HG02970 (cell line): ENCODE results near the gene PANX2.

Experiments used
- ATAC-seq: cut with Tn5 transposase; IDR thresholded peaks from one replicate; pipeline ENCODE4 v1.9.1; 2021; ENCODE audit warnings: mild to moderate bottlenecking, moderate library complexity, moderate number of reproducible peaks; ENCODE audit not compliant: unreplicated experiment, low FRiP score

Gene PANX2

DNA sequence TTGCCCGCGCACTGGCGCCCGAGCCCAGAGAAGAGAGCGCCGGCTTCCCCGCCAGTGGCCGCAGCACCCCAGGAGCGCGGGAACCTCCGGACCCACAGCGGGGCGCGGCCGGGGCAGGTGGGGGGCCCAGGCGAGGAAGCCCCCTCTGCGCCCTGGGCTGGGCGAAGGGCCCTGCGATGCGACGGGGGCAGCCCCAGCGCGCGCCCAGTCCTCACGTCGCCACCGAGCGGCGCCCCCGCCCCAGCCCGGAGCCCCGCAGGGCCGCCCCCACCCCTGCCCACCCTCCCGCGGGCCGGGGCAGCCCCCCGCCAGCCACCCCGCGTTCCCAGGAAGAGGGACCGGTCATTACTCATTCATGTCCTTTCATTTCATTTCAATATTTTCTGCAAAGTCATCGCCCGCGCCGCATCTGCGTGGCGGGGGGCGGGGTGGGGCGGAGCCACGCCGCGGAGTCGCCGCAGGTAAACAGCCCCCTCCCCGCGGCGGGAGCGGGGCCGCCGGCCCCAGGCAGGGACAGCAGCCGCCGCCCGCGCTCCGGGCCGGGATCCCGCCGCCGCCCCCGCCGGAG is 673 bp upstream of the PANX2 start:
- no peak for ATAC-seq

DNA sequence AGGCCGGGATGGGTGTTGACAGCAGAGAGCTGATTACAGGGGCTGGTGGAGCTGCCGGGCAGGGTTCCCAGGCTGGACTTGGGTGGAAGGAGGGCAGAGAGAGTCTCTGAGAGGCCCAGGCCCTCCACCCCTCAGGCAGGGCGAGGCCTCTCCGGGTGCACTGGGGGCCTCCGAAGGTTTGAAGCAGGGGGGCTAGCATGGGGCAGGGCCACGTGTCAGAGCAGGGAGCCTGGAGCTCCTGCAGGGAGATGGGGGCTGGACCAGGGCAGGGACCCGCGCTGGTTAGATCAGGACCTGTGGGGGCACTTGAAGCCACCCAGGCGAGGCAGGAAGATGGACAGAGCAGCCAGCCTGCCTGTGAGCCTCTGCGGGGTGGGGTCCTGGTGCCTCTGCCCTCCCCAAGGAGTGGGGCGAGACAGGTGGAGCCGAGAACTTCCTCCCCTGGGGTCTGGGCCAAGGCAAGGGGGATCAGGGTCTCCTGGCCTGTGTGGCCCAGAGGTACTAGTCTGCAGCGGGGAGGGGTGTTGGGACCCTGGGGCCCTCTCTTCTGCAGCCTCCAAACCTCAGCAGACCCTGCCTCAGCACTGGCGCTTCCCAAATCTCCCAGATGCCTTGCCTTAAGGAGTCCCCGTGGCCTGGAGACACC is 911 bp downstream of the PANX2 start:
- no peak for ATAC-seq

DNA sequence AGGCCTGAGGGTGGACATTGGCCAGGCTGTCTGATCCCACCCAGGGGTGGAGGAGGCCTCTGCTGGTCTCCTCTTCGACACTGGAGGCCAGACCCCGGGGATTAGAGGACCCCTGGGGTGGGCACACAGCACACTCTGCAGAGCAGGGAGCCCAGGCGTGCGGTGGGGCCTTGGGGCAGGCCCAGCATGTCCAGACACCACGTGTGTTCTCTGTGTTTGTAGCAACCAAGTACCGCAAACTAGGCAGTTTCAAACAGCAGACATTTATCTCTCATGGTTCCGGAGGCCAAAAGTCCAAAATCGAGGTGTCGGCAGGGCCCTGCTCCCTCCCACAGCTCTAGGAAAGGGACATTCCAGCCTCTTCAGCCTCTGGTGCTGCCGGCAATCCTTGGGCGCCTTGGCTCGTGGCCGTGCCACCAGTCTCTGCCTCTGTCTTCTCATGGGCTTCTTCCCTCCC is 1.5 kb downstream of the PANX2 start:
- no peak for ATAC-seq

DNA sequence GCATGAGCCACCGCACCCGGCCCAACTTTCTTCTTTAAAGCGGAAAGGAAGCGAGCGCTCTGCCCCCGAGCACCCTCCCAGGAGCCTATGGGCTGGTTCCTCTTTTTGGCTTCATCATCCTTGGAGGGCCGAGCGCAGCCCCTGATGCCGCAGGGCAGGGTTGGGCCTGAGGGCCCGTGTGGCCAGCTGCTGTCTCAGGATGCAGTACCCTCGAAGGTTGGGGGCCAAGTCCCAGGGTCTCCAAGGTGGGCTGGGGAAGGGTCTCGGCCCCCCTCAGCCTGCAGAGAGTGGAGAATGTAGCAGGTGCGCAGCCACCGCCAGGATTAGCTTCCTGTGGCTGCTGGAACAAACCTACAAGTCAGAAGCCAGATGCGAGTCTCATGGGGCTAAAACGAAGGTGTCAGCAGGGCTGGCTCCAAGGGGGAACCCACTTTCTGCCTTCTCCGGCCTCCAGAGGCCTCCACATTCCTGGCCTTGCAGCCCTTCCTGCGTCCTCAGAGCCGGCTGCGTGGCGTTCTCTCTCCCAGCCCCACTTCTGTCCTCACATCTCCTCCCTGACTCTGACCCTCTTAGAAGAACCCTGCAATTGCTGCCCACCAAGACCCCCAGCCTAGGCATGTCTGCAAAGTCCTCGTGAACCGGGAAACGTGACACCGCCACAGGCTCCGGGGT is 2.9 kb downstream of the PANX2 start:
- no peak for ATAC-seq

DNA sequence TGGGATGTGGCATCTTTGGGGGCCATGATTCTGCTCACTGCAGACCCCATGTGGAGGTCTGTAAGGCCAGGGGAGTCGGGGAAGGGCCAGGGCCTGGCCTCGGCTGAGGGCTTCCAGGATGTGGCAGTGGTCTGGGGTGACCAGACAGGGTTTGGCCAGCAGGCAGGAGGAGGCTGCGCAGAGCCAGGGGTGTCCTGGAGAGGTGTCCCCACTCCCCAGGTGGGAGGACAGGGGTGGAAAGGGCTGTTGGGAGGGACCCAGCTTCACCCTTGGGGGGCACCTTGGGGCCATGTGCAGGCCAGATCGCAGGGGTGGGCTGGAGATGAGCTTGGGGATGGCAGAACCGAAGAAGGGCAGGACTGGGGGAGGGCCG is 3.4 kb downstream of the PANX2 start:
- no peak for ATAC-seq

DNA sequence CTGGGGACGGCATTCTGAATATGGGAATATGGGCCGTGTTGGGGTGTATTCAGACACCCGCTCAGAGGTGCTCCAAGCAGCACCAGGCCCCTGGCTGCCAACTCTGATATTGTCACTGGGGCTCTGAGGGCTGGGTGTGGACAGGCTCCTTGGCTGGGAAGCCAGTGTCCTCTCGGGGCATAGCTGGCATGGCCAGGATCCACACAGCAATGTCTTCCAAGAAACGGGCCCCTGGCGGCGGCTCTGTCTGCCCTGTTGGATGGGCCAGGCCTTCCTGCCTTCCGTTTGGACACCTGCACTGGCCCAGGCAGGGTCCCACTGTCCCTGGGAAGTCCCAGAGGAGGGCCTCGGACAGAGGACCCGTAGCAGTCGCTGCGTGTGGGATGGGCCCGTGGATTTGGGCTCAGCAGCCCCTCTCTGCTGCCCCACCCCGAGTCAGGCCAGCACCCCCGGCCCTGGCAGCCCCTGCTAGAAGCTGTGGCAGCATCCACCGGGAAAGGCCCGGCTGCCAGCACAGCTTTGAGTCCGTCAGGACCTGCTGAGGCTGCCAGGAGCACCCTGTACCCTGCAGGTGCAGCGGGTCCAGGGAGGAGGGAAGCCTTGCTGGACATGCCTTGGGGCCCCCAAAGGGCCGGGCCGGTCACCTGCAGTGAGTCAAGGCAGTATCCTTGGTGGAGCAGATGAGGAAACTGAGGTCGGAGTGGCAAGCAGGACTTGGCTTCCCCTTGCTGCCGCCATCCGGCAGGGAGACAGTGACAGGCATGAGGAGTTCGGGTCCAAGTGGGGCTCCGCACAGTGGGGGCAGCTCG is 4.1 kb downstream of the PANX2 start:
- ATAC-seq = no peak

DNA sequence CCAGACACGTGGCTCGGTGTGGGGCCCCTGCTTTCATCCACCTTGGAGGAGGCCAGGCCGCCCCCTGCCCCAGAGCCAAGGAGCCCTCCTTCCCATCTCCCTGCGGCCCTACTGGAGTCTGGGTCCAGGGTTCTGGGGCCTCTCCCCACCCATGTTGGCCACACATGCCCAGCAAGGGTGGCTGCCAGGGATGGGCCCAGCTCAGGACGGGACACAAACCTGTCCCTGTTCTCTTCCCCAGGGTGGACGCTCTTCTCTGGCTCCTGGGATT is 4.6 kb downstream of the PANX2 start:
- ATAC-seq = no peak

DNA sequence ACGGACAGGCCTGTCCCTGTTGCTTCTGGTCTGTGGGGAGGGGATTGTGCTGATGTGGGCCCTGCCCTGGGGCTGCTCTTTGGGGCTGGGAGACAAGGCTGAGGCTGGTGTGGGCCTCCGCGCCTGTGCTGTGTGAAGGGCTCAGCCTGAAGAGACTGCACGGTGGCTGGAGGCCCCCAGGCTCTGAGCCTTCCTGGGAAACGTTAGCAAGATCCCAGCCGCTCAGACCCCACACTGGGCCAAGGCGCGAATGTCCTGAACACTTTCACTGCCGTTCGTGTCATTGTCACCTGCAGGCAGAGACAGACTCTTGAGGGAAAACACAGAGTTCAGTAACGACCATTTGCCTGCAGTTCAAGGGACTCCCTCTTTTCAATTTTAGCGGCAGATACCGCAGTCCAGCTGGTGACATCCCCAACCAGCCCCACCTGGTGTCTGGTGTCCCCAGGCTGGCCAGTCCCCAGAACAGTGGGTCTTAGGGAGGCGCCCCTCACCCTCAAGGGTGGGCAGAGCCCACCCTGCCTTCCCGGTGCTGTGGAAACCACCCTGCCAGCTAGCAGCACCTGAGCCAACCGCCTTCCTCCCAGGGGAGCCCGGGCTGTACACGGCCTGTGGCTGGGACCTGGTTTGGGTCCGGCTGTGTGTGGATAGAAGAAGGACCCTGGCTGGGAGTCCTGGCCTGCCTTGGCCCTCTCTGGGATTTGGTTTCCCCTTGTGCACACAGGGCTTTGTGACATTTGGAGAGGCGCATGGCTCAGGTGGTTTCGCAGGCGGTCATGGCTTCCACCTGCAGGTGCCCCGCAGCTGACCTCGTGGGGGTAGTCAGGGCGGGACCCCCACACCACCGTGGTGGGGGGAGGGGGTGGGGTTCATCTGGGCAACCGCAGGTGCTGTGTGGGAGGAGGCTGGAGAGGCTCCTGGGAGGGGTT is 5.7 kb downstream of the PANX2 start:
- ATAC-seq = no peak

DNA sequence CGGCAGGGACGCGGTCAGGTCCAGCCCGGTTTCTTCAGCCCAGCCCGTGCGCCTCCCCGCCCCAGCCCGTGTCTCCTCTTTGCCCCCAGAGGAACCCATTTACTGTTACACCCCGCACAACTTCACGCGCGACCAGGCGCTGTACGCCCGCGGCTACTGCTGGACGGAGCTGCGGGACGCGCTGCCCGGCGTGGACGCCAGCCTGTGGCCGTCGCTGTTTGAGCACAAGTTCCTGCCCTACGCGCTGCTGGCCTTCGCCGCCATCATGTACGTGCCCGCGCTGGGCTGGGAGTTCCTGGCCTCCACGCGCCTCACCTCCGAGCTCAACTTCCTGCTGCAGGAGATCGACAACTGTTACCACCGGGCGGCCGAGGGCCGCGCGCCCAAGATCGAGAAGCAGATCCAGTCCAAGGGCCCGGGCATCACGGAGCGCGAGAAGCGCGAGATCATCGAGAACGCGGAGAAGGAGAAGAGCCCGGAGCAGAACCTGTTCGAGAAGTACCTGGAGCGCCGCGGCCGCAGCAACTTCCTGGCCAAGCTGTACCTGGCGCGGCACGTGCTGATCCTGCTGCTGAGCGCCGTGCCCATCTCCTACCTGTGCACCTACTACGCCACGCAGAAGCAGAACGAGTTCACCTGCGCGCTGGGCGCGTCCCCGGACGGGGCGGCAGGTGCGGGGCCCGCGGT is 6.5 kb downstream of the PANX2 start:
- ATAC-seq = no peak

DNA sequence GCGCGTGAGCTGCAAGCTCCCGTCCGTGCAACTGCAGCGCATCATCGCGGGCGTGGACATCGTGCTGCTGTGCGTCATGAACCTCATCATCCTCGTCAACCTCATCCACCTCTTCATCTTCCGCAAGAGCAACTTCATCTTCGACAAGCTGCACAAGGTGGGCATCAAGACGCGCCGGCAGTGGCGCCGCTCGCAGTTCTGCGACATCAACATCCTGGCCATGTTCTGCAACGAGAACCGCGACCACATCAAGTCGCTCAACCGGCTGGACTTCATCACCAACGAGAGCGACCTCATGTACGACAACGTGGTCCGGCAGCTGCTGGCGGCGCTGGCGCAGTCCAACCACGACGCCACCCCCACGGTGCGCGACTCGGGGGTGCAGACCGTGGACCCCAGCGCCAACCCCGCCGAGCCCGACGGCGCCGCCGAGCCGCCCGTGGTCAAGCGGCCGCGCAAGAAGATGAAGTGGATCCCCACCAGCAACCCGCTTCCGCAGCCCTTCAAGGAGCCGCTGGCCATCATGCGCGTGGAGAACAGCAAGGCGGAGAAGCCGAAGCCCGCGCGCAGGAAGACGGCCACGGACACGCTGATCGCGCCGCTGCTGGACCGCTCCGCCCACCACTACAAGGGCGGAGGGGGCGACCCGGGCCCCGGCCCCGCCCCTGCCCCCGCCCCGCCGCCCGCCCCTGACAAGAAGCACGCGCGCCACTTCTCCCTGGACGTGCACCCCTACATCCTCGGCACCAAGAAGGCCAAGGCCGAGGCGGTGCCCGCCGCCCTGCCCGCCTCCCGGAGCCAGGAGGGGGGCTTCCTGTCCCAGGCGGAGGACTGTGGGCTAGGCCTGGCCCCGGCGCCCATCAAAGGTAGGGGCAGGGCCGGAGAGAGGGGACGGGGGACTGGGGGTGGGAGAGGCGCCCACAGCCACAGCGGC is 7.3 kb downstream of the PANX2 start:
- ATAC-seq = no peak

DNA sequence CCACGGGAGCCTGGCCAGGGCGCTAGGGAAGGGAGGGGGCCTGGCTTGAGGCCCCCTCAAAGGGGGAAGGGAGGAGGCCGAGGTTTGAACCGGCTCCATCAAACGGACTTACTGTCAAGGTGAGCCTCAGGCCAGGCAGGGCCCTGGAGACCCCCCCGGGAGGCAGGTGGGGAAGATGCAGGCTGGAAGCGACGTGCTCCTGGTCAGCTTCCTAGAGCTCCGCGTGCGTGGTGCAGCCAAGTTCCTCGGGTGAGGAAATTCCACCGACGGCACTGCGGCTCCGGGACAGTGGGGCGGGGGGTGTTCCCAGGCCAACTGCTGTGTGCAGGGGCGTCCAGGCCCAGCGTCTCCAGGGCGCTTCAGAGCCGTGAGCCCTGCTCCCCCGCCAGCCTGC is 7.9 kb downstream of the PANX2 start:
- no peak for ATAC-seq

DNA sequence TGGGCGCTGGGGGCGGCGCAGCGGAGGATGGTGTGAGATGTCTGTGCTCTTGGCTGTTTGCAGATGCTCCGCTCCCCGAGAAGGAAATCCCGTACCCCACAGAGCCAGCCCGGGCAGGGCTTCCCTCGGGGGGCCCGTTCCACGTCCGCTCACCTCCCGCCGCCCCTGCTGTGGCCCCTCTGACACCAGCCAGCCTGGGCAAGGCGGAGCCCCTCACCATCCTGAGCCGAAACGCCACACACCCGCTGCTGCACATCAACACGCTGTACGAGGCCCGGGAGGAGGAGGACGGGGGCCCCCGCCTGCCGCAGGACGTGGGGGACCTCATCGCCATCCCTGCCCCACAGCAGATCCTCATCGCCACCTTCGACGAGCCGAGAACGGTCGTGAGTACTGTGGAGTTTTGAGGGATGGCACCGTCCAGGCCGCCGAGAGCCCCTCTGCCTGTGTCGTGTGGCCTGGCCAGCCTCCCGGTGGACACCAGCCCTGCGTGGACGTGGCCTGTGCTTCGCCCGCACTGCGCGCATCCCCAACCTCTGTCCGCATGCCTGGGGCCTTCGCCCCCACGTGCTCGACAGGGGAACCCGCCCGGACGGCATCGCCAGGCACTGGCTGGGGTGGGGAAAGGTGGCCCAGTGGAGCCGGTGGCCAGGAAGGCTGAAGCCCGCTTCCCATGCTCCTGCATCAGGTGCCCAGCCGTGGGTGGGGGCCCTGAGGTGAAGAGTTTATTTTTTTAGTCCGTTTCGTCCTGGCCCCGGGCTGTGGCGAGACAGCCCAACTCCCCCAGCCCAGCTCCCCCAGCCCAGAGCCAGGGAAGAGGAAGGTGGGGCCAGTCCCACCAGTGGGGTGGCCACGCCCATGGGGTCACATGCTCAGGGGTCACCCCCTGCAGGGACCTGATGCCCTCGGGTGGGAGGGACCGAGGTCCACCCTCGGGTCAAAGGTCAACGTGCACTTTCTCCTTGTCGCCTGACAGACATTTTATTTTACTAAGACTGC is 8.6 kb downstream of the PANX2 start:
- ATAC-seq = no peak

DNA sequence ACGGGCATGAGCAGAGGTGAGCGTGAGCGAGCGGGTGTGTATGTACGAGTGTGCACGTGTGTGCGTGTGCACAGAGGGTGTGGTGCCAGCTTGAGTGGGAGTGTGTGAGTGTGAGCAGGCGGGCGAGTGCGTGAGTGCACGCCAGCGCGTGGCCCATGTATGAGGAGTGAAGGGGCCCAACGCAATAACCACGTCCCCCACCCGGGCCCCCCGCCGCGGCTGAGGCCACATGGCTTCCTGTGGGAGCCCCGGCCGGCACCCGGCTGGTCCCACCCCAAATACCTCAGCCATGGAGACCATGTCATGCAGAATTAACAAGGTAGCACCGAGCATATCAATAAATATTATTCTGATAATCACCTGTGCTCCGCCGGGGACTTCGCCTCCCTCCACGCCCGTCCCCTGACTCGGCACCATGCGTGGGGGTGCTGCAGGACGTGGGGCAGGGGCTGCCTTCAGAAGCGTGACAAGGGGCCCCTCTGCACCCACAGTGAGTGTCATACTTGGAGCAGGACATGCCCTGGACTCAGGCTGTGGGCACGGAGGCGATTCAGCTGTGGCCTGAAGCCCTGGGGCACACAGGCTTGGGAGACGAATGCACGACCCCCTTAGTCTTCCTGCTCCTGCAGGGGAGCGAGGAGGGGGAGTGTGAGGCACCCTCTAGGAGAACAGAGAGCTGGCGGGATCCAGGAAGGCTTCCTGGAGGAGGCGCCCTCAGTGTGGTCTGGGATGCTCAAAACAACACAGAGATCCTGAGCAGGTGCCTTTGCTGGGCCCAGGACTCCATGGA is 9.6 kb downstream of the PANX2 start:
- no peak for ATAC-seq

DNA sequence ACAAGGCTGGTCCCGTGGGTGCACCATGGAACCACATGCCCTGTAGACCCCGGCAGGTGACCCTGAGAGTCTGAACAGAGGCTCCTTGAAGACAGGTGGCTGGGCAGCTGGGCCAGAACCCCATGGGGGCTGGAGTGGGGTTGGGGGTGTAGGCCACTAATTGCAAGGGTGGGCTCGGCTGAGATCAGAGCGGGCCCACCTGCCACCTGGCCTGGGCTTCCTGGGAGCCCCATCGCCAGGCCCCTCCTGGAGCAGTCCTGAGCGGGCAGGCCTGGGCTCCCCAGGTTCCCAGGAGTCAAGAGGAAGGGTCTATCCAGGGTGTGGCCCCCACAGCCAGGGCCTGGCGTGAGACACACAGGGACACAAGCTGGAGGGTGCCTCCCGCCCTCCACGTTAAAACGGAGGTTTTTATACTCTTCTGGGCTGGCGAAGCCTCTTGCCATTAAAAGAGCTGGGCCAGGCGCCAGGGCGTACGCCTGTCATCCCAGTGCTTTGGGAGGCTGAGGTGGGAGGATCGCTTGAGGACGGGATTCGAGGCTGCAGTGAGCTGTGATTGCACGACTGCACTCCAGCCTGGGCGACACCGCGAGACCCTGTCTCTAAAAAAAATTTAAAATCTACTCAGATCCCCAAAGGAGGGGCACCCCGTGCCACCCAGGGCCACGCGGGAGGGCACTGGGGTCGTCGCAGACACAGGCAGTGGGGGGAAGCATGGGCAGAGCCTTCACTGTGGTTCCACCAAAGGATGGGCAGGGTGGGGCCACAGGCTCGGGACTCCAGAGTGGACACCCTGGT is 10.4 kb downstream of the PANX2 start:
- no peak for ATAC-seq

DNA sequence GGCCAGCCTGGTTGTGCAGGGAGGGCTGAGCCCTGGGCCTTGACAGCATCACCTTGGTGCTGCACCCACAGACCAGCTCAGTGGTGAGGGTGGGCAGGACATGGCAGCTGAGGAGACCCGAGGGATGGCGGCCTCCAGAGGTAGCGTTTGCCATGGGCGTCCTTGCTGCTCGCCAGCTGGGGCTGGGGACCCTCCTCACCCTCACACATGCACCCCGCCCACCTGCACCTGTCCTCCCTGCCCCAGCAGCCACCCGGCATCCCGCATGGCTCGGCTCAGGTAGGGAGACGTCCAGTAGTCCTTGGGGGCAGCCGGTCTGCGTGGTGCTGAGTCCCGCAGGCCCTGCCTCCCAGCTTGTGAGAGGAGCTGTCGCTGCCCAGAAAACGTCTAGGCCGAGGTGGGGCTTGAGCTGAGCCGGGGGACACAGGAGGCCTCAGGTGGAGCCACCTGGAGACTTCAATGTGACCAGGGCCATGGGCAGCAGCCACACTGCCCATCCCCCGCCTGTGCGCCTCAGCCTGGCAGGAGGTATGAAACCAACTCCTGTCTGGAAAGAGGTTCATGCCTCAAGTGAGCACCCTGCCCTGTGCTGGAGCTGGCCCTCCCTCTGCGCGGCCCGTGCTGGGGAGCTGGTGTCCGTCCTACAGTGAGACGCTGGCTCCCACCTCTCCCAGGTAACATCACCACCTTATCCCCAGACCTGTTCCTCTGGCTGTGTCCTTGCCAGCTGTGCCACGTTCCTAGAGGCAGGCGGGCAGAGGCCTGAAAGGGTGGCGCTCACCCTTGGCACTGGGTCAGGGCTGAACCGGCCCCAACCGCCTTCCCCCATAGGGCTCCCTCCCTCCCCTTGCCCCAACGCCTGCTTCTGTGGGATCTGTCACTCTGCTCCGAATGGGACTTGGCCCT is 11.9 kb downstream of the PANX2 start:
- no peak for ATAC-seq
